HG03575 (cell line): ENCODE data around the gene CENPB.

Source experiments
- ATAC-seq: cut with Tn5 transposase; IDR thresholded peaks from one replicate; pipeline ENCODE4 v1.9.1; 2021; ENCODE audit not compliant: unreplicated experiment, insufficient number of reproducible peaks, low FRiP score; ENCODE audit errors: extremely low read depth

Gene CENPB

GRCh38 chr20:3771552-3772058 lies 14.9 kb downstream of the CENPB start:
- no peak for ATAC-seq

- ATAC-seq, result no peak
These were observed 18.0 kb downstream of the CENPB start for GRCh38 chr20:3768342-3769130.

GRCh38 chr20:3767427-3768341 lies 18.9 kb downstream of the CENPB start, which contains the start of gene ADISSP:
Gene ADISSP, minus strand, starts transcription at chr20:3767753. Its CDS starts 7,653 bp downstream, at chr20:3760100.
- peak; percentile 86 for ATAC-seq

GRCh38 chr20:3767110-3767426 lies 19.5 kb downstream of the CENPB start:
- ATAC-seq, result no peak

- no peak for ATAC-seq
These were observed 20.0 kb downstream of the CENPB start for GRCh38 chr20:3766422-3767109.

GRCh38 chr20:3765171-3765882 lies 21.2 kb downstream of the CENPB start:
- ATAC-seq, result no peak

GRCh38 chr20:3764659-3765058 lies 21.9 kb downstream of the CENPB start:
- ATAC-seq, result no peak

GRCh38 chr20:3763671-3764601 lies 22.6 kb downstream of the CENPB start:
- ATAC-seq, result no peak

GRCh38 chr20:3760655-3761348 lies 25.7 kb downstream of the CENPB start:
- ATAC-seq, result no peak

- ATAC-seq, result no peak
These were observed 26.7 kb downstream of the CENPB start for GRCh38 chr20:3759884-3760283.

GRCh38 chr20:3759316-3759823 lies 27.2 kb downstream of the CENPB start:
- no peak for ATAC-seq

- no peak for ATAC-seq
These were observed 28.0 kb downstream of the CENPB start for GRCh38 chr20:3758566-3758965.

- ATAC-seq, result no peak
These were observed 29.3 kb downstream of the CENPB start for GRCh38 chr20:3757268-3757667.

GRCh38 chr20:3755814-3756480 lies 30.6 kb downstream of the CENPB start:
- no peak for ATAC-seq

GRCh38 chr20:3755269-3755668 lies 31.3 kb downstream of the CENPB start:
- no peak for ATAC-seq

GRCh38 chr20:3754276-3754630 lies 32.3 kb downstream of the CENPB start:
- no peak for ATAC-seq
